NCI-H1105 (cell line): ENCODE results near the gene CD4.

Source experiments
- DNase-seq: peaks from one replicate; lab custom pipeline; 2025; lab: John Stamatoyannopoulos, UW

The CD4 gene

DNA sequence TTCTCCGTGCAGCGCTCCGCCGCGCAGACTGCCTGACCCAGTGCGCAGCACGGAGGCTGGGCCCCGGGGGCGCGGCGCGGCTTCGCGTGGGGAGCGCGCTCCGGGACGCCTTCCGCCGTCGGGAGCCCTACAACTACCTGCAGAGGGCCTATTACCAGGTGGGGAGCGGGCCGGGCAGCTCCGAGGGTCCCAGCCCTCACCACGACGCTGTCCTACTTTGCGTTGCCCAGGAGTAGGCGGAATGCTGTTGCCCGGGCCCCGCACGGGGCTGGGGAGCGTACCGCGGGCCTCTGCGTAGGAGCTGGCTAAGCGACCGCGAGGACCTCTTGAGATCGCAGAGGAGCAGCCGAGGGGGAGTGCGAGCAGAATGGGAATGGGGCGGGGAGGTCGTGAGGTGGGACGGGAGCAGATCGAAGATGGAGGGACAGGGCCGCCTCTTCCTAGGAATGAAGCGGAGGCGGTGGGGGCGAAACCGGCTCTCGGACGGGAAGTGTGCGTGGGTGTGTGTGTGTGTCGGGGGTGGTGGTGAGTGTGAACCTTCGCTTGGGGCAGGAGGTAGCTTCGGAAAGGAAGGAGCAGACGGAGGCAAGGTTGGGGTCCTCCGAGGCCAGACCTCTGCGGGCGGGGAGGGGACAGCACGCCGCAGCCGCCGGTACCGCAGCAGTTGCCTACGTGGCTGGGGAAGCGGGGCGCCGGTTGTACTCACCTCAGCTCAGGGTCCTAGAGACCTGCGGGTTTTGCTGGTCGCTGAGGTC lies 39.6 kb downstream of the CD4 start:
- peak; percentile 22 for DNase-seq

GRCh38 chr12:6829536-6830220 lies 40.4 kb downstream of the CD4 start:
- no peak for DNase-seq

DNA sequence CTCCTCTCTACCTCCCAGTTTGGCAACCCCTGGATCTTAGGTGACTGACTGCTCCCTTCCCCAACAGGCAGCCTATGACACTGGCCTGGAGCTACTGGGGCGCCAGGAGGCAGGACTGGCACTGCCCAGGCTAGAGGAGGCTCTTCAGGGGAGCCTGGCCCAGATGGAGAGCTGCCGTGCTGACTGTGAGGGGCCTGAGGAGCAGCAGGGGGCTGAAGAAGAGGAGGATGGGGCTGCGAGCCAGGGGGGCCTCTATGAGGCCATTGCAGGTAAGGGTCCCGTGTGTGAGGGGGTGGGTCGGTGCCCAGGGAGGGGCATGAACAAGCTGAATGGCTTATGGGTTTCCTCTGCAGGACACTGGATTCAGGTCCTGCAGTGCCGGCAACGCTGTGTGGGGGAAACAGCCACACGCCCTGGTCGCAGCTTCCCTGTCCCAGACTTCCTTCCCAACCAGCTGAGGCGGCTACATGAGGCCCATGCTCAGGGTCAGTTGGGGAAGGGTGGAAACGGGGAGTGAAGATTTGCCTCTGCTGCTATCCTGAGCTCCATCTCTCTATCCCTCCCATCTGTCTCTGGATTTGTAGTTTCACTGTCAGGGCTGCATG lies 41.1 kb downstream of the CD4 start:
- no peak for DNase-seq

DNA sequence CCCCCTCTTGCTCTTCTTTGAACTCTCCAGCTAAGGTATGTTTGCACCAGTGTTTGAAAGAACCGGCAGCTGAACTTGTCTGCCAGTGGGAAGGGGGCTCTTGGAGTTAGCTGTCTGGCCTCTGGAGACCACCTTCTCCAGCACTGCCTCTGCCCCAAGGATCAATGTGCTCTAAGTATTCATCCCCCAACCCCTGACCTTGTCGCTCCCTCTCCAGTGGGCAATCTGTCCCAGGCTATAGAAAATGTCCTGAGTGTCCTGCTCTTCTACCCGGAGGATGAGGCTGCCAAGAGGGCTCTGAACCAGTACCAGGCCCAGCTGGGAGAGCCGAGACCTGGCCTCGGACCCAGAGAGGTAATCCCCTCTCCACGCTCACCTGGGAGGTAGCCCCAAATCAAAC lies 41.7 kb downstream of the CD4 start:
- DNase-seq = no peak

DNA sequence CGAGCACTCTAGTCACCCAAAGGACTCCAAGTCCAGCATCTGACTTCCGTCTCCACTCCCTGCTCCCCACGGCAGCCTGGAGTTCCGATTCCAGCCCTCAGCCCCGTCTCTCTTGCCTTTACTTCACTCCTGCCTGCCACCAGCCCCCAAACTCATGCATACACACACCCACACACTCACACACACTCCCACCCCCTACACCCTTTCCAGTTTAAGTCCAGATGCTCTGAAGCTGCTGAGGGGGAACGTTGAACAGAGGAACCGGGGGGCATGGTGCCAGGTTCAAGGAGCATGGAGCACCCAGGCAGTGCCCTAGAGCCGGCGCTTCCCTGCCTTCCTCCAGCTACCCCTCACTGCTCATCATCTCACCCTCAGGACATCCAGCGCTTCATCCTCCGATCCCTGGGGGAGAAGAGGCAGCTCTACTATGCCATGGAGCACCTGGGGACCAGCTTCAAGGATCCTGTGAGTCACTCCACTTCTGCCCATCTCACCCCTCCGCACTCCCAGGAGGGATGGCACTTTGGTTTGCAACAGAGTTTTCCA lies 42.2 kb downstream of the CD4 start:
- DNase-seq = no peak

DNA sequence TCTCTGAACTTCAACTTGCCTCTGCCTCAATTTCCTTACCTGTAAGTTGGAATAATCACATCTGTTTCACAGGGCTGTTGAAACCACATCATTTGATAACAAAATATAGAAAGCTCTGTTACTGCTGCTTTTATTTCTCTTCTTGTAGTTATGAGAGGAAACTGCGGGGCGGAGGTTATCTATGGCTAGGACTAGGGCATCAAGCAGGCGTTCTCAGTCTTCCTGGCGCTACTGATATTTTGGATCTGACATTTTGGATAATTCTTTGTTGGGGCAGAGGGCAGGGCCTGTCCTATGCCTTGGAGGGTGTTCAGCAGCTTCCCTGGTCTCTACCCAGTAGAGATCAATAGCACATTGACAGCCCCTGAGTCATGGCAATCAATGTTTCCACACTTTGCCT lies 42.8 kb downstream of the CD4 start:
- no peak for DNase-seq

DNA sequence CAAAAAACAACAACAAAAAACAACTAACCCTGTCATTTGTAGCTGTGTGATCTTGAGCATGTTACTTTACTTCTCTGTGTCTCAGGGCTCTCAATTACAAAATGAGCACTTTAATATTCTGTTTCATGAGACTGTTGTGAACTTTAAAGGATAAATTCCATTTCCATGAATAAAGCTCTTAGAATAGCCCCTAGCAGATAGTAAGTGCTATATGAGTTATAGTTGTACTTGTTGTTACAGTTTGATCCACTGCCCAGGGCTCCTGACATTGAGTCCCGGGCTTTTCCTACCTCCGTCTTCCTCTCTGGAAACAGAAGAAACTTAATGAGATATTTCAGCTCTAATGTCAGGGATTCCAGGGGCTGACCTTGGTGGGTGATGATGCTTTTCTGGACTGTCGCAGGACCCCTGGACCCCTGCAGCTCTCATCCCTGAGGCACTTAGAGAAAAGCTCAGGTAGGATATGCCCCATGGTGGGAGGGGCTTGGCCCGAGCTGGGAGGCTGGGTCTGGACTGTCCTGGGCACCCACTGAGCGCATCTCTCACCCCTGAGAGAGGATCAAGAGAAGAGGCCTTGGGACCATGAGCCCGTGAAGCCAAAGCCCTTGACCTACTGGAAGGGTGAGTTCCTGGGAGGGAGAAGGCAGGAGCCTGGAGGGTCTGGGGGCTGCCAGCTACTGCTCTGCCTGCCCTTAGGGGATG lies 44.0 kb downstream of the CD4 start:
- DNase-seq = no peak

DNA sequence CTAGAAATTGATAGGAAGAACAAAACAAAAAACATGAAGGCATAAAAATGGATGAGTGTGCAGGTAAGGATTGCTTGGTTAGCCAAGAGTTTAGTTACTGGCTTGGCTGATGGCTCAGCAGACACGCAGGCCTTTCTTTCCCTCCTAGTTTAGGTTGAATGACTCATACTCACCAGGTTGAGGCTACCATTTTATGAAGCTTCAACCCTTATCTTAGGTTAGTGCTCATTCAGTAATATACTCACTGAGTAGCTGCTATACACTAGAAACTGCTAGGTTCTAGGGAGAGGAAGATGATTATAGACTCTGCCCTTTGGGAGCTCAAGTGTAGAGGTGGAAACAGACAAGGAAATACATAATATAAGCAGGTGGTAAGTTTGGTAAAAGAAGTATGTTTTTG lies 44.9 kb downstream of the CD4 start:
- DNase-seq = no peak

DNA sequence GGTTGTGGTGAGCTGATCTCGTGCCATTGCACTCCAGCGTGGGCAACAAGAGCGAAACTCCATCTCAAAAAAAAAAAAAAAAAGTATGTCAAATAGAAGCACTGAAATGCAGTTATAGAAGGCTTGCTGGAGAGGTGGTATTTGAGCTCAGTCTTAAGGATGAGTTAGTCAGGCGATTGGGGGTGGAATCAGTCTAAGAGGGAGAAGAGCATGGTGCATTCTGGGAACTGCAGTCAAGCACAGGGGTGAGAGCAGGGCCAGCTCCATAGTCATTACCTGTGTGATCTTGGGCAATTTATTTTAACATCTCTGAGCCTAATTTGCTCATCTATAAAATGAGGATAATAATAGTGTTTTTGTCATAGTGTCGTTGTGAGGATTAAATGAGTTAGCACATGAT lies 45.5 kb downstream of the CD4 start:
- no peak for DNase-seq

DNA sequence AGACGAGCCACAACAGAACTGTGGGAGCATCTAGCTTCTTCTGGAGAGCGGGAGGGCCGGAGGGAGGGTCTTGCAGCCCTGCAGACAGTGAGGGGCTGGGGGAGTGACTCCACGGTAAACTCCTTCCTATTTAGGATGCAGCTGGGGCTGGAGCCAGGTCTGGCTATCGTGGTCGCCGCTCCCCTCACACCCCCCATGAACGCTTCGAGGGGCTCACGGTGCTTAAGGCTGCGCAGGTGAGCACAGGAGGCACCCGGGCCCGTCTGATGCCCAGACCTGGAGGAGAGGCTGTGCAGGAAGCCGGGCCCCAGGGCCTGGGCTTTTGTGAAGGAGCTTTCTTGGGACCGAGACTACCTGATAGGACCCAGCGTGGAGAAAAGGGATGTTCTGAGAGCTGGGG lies 47.5 kb downstream of the CD4 start:
- no peak for DNase-seq

GRCh38 chr12:6837370-6838060 lies 48.2 kb downstream of the CD4 start:
- no peak for DNase-seq

- DNase-seq = no peak
These were observed 49.5 kb downstream of the CD4 start for GRCh38 chr12:6838854-6839253.

DNA sequence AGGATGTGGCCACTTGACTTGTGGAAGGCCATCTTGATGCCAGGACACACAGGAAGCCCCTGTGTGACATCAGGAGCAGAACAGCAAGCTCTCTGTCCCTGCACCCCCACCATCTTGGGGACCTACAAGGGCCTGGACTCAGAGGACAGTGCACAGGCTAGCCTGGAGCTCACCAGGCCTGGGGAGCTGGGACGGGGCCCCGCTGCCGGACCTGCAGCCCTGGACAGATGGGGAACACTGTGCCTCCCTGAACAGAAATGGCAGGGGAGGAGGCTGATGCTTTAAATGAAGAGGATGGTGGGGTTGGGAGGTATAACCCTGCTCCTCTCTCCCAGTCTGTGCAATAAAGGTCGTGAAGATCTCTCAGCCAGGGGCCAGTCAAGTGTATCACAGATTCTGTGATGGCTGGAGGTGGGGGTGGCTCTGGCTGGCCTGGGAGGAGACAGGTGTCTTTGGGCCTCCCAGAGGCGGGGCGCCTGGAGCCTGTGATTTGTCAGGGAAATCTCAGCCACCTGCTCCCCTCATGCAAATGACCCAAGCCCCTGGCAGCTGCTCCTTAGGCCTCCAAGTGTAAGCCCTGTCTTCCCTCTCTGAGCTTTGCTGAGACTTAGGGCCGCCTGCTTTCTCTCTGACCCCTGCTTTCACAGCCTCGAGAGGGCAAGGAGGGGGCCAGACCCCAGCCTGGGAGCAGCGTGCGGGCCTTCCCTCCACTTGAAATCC lies 50.3 kb downstream of the CD4 start:
- peak; percentile 17 for DNase-seq

GRCh38 chr12:6840330-6840729 lies 51.0 kb downstream of the CD4 start:
- DNase-seq = no peak

DNA sequence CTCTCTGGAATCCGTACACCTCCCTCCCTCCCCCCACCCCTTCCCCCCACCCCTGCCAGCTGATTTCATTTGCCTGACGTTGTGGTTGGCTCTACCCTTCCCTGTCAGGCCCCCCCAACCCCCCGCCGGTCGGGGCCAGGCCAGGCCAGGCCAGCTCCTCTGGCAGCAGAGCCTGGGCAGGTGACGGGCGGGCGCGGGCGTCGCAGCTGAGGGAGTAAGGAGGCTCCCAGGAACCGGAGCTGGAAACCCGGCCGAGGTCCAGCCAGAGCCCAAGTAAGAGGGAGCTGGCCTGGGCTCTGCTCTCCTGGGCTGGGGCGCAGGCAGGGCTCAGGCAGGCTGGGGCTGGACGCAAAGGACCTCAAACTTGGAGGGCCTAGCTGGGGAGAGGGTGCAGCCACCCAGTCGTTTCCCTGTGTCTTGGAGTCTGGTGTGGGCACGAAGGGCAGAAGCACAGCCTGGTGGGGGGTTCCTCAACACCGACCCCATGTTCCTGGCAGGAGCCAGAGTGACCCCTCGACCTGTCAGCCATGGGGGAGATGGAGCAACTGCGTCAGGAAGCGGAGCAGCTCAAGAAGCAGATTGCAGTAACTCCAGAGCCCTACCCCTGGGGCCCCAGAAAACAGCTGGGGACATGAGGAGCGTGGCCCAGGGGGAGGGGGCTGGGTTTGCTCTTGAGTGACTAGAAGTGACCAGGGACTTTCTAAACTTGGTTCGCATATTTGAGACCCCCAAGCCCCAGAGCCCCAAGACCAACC lies 51.6 kb downstream of the CD4 start, which contains the start of gene GNB3:
TSS of gene GNB3 (plus strand) at position 165 of the 755 bp plus-strand sequence. CDS start at position 528, 363 bp downstream.
- no peak for DNase-seq

DNA sequence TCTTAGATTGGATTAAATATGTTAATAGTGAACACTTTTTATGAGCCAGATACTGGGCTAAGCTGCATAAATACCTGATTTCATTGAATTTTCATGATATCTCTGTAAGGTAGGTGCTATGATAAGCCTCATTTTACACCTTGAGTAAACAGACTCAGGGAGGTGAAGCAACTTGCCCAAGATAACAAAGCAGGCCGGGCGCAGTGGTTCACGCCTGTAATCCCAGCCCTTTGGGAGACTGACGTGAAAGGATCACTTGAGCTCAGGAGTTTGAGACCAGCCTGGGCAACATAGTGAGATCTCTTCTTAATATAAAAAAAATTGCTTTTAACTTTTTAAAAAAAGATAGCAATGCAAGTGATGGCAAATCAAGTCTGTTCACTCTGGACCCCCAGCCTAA lies 52.7 kb downstream of the CD4 start:
- no peak for DNase-seq

GRCh38 chr12:6843118-6843902 lies 54.0 kb downstream of the CD4 start:
- no peak for DNase-seq

DNA sequence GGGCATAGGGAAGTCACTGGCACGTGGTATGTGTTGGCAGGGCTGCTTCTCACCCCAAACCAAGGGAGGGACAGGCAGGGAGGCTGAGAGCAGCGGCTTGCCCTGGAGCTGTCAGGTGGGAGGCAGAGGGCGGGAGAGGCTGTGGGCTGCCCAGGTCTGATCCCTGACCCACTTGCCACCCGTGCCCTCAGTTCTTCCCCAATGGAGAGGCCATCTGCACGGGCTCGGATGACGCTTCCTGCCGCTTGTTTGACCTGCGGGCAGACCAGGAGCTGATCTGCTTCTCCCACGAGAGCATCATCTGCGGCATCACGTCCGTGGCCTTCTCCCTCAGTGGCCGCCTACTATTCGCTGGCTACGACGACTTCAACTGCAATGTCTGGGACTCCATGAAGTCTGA lies 56.1 kb downstream of the CD4 start:
- DNase-seq = no peak

DNA sequence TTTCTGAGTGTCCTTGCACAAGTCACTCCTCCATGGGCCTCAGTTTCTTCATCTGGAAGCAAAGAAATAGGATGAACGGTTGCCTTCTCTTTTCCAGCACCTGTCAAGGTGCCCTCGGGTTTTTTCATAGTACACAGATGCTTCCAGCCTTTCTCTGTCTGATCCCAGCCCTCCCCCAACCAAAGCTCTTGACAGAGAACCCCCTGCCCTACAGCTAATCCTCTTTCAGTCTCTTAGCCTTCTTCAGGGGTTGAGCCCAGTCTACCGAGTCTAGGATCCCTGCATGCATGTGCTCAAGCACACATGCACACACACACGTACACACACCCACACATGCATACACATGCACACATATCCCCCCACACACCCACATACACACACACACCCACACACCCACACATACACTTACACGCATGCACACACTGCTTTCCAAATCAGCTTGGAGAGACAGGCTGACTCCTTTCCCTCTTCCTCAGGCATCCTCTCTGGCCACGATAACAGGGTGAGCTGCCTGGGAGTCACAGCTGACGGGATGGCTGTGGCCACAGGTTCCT lies 57.1 kb downstream of the CD4 start:
- no peak for DNase-seq
